Stimulated activated CD8-positive, alpha-beta memory T cell treated with anti-CD3 and anti-CD28 coated beads, Interleukin-7, amount 100 ng/mL, for 4 hours (primary cell): Measurements from ENCODE around the gene FGF7.
"Not testable (repeated sequence)": the region's sequence is repeated elsewhere in the genome, so short reads cannot be mapped to it uniquely, and the experiment has no call there.

Experiments used
- DNase-seq, 2 donors: peaks; one replicate each; pipeline ENCODE4 v3.0.0-alpha.2; 2020; ENCODE audit warnings: low read depth in 2 of 2

Gene FGF7

DNA sequence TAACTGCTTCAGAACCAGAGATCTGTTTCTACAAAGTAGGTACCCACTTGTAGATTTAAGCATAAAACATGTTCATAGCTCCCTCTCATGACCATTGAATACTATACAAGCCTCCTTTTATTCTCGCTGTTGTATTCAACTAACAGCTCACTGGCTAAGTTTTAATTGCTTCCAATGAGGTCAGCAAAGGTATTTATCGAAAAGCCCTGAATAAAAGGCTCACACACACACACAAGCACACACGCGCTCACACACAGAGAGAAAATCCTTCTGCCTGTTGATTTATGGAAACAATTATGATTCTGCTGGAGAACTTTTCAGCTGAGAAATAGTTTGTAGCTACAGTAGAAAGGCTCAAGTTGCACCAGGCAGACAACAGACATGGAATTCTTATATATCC is at the start of gene FGF7:
TSS of gene FGF7 (plus strand) at position 222 of the 400 bp plus-strand sequence. CDS start 1,056 bp downstream, outside the sequence.
- DNase-seq, result no peak

GRCh38 chr15:49379996-49380395 is 43.0 kb upstream of the FGF7 start:
- no peak for DNase-seq

- DNase-seq, result no peak
Observed at GRCh38 chr15:49380912-49381311, 42.1 kb upstream of the FGF7 start.

DNA sequence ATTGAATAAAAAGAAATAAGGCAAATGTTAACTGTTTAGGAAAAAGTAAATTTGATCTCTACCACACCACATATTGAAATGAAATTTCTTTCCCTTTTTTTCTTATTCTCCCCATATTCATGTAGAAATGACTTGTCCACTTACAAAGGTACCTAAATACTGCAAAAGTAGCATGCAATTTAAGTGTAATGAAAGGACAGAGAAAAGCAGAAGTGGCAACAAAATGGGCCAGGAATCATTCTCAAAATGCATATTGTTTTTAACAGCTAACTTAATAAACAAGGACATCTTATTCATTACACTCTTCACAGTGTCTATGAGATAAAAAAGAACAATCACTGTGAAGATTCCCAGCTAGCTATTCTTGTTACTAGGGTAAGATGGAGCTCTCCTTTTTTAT is 40.6 kb upstream of the FGF7 start:
- DNase-seq, result no peak

DNA sequence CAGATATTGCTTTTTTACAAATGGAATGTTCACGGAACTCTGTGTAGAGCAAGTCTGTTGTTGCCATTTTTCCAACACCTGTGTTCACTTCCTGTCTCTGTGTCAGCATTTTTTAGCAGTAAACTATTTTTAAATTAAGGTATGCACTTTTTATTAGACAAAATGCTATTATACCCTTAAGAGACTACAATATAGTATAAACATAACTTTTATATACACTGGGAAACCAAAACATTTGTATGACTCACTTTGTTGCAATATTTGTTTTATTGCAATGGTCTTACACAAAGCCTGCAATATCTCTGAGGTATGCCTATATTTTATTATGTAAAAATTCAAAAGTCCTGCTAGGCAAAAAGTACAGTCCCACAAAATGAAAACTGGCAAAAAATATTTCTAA is 39.8 kb upstream of the FGF7 start:
- no peak for DNase-seq

DNA sequence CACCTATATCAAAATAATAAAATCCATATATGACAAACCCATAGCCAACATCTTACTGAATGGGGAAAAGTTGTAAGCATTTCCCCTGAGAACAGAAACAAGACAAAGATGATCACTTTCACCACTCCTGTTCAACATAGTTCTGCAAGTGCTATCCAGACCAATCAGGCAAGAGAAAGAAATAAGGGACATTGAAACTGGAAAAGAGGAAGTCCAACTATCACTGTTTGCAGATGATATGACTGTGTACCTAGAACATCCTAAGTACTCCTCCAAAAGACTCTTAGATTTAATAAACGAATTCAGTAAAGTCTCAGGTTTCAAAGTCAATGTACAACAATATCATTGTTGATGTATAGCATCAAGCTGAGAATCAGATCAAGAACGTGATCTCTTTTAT is 35.6 kb upstream of the FGF7 start:
- no peak for DNase-seq

GRCh38 chr15:49402515-49403296 is 20.3 kb upstream of the FGF7 start:
- not testable (repeated sequence) for DNase-seq

GRCh38 chr15:49406352-49407118 is 16.5 kb upstream of the FGF7 start:
- no peak for DNase-seq

- DNase-seq, result no peak
Observed at GRCh38 chr15:49410641-49411040, 12.4 kb upstream of the FGF7 start.

DNA sequence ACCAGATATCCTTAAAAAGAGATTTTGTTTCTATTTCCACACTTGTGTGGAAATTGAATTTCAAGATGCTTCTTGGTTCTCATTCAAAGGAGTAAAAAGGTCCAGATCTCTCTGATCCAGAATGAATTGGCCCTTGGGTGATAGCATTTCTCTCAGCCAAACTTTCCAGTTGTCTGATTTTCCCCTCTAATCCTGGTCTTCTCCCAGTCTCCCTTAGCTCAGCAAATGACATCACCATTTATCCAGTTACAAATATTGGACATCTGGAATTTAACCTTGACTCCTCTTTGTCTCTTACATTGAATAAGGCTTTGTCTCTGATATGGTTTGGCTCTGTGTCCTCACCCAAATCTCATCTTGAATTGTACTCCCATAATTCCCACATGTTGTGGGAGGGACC is 10.2 kb upstream of the FGF7 start:
- DNase-seq, result no peak

DNA sequence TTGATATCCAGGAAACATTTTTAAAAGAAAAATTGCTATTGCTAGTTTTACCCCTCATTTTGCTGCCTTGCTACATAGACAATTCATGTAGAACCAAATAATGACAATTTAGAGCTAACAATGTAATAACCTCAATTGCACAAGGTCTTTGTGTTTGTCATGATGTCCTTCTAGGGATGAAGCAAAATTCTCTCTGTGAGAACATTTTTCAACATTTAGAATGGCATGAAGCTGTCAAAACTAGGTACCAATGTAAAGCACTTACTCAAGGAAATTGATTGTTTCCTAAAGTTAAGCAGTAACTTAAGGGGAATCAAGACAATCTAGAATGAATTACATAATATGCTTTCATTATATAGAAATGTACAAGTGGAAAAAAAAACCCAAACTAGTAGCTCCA is 7.9 kb upstream of the FGF7 start:
- no peak for DNase-seq

GRCh38 chr15:49415638-49416037 is 7.4 kb upstream of the FGF7 start:
- DNase-seq, result no peak

DNA sequence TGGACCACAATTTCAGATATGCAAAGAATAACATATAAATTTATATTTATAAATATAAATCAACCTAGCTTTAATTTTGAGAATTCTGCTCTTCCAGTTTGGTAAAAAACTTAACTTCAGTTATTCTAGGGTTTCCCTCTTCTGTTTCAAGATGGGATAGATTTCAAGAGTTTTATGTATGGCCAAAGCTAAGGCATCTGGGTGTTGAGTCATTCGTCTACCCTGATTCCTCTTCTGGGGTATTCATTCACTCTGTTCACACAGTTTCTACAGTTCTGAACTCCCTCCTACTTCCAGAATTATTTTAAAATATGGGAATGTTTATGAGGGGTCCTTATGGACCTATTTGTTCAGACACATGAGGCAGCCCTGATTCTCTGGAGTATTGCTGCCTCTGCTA is 4.2 kb upstream of the FGF7 start:
- DNase-seq, result no peak

DNA sequence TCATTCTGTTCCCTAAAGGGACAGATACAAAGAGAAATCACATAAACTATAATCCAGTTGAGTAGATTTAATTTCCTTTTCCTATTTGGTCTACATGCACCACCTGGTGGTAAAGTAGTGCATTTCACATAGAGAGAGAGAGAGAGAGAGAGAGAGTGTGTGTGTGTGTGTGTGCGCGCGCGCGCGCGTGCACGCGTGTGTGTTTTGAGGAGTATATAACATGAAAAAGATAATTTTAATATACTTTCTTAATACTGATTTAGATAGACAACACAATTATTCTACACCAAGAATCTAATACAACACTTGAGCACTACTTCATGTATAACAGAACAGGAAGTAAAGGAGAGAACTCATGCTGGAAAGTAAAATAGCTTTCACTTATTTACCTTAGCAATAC is 1.1 kb upstream of the FGF7 start:
- DNase-seq, result no peak

- DNase-seq, result no peak
Observed at GRCh38 chr15:49423901-49424550, 984 bp downstream of the FGF7 start.

DNA sequence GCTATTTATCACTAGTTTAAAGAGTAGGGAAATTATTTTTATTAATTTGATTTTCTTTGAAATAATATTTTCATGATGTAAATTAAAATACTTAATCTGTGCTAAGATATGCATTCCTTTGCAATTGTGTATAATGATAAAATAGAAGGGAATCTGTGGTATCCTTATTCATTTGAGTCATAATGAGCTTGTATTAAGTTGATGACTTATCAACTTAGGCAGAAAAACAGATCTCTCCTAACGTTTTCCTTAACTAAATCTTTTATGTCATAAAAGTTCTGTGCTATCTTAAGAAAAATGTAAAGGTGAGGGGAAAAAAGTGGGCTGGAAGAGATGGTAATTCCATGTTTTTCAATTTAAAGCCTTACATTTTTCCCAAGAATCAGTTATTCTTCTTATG is 1.9 kb downstream of the FGF7 start:
- DNase-seq, result no peak

DNA sequence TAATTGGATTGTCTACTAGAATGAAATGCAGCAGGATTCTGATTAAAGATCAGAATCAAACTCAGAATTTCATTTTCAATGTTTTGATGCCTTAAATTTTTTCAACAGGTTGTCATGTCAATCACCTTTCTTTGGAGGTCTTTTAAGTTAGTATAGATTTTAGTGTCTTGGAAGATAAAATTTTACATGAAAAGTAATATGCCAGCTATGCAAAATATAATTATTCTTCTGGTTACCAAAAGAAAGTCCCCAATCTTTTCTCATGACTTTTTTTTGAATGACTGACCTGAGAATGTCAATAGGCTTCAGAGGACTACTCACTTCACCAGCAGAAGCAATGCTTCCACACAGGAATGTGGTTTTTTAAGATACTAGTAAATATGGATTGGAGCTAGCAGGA is 4.3 kb downstream of the FGF7 start:
- no peak for DNase-seq

- DNase-seq, result no peak
Observed at GRCh38 chr15:49428409-49429095, 5.5 kb downstream of the FGF7 start.

- no peak for DNase-seq
Observed at GRCh38 chr15:49430046-49430445, 7.0 kb downstream of the FGF7 start.

GRCh38 chr15:49435174-49435573 is 12.1 kb downstream of the FGF7 start:
- DNase-seq, result no peak

- DNase-seq, result no peak
Observed at GRCh38 chr15:49436751-49437150, 13.7 kb downstream of the FGF7 start.

- DNase-seq, result no peak
Observed at GRCh38 chr15:49438962-49439631, 16.1 kb downstream of the FGF7 start.
